Calu3 (cell line): ENCODE measurements around the gene PACS2. TPM values are rescaled to one million over a fixed set of nuclear protein-coding genes. Genes with fewer than 3 reads are reported as not detected.

Source experiments
- BruUV-seq: library from RNA; stranded (reverse); fragments of 400-500 nt; replicated peaks from 2 replicates; lab custom pipeline; 2021; lab: Mats Ljungman, UMichigan
- CTCF ChIA-PET: fragments of 300-600 bp; sonication (Branson Sonifier 250); formaldehyde crosslinking; loops from one replicate; lab custom pipeline; 2022; ENCODE audit warnings: antibody characterized with exemption; lab: Charles Lee
- DNase-seq: peaks from one replicate; pipeline ENCODE4 v3.0.0; 2022
- H3K27ac Mint-ChIP-seq: one replicate; pipeline ENCODE4 v1.8.0; 2022; ENCODE audit warnings: mixed read lengths; ENCODE audit not compliant: unreplicated experiment
- H3K27me3 Mint-ChIP-seq: one replicate; pipeline ENCODE4 v1.8.0; 2022; ENCODE audit warnings: mixed read lengths; ENCODE audit not compliant: unreplicated experiment
- H3K36me3 Mint-ChIP-seq: one replicate; pipeline ENCODE4 v1.8.0; 2022; ENCODE audit warnings: mild to moderate bottlenecking, moderate library complexity, mixed read lengths; ENCODE audit not compliant: insufficient read depth, unreplicated experiment
- H3K4me1 Mint-ChIP-seq: one replicate; pipeline ENCODE4 v1.8.0; 2022; ENCODE audit warnings: mild to moderate bottlenecking, low read depth, mixed read lengths; ENCODE audit not compliant: unreplicated experiment
- H3K4me3 Mint-ChIP-seq: one replicate; pipeline ENCODE4 v1.8.0; 2022; ENCODE audit warnings: mild to moderate bottlenecking, low read depth, moderate library complexity, mixed read lengths; ENCODE audit not compliant: unreplicated experiment
- H3K9me3 Mint-ChIP-seq: one replicate; pipeline ENCODE4 v1.8.0; 2022; ENCODE audit warnings: low read depth, mixed read lengths; ENCODE audit not compliant: unreplicated experiment
- intact Hi-C: fragments of 100-400 bp; cut with micrococcal nuclease; formaldehyde crosslinking; loops from one replicate; pipeline ENCODE4 v1.10.0; 2022; ENCODE audit not compliant: unreplicated experiment
- total RNA-seq: library from RNA; stranded (reverse); gene quantifications from 2 replicates; pipeline ENCODE4 v1.2.3, GENCODE V29; 2022
- TF ChIP-seq, protein P1 (sequence below): fragments of 200-600 bp; IDR thresholded peaks from one replicate; pipeline ENCODE4 v1.8.0; 2022; ENCODE audit warnings: antibody characterized with exemption; ENCODE audit not compliant: unreplicated experiment

PACS2 gene
- total RNA-seq, 1 experiment from 2014 or later, result 77.3 TPM

DNA sequence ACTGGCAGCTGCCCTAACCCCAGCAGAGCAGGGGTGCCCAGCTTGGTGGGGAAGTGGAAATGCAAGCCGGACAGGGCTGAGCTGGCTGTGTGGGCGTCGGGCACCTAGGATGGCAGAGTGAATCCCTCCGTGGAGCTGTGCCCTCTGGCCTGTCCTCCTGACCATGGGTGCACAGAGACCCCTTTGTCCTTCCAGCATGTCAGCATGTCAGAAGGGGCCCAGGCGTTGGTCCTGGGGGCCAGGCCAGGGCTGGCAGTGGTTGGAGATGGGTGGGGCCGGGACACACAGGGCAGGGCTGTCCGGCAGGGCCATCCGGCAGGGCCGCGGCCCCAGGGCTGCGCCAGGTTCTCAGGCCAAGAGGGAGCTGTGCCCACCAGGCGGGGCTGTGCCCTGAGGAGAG is 75.0 kb downstream of the PACS2 start:
- CTCF ChIA-PET, result interaction anchor here (0.5 kb wide), 1 partner anchor 82 kb away, joined by 3 read pairs; no protein-coding TSS in a partner anchor
- H3K27me3 Mint-ChIP-seq, result no peaks in the 10 kb centered on the region
- BruUV-seq, result no TSS peak
- H3K4me1 Mint-ChIP-seq, result no peaks in the 10 kb centered on the region
- no peak overlapping the region for H3K4me3 Mint-ChIP-seq
- H3K9me3 Mint-ChIP-seq, result no peaks in the 10 kb centered on the region
- H3K27ac Mint-ChIP-seq, result no peak overlapping the region
- intact Hi-C loops, result no loop called here
- H3K36me3 Mint-ChIP-seq, result peaks cover 7% of the 10 kb centered on the region
- TF ChIP-seq, protein P1, sequence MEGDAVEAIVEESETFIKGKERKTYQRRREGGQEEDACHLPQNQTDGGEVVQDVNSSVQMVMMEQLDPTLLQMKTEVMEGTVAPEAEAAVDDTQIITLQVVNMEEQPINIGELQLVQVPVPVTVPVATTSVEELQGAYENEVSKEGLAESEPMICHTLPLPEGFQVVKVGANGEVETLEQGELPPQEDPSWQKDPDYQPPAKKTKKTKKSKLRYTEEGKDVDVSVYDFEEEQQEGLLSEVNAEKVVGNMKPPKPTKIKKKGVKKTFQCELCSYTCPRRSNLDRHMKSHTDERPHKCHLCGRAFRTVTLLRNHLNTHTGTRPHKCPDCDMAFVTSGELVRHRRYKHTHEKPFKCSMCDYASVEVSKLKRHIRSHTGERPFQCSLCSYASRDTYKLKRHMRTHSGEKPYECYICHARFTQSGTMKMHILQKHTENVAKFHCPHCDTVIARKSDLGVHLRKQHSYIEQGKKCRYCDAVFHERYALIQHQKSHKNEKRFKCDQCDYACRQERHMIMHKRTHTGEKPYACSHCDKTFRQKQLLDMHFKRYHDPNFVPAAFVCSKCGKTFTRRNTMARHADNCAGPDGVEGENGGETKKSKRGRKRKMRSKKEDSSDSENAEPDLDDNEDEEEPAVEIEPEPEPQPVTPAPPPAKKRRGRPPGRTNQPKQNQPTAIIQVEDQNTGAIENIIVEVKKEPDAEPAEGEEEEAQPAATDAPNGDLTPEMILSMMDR, result no peak
- DNase-seq, result no peak

DNA sequence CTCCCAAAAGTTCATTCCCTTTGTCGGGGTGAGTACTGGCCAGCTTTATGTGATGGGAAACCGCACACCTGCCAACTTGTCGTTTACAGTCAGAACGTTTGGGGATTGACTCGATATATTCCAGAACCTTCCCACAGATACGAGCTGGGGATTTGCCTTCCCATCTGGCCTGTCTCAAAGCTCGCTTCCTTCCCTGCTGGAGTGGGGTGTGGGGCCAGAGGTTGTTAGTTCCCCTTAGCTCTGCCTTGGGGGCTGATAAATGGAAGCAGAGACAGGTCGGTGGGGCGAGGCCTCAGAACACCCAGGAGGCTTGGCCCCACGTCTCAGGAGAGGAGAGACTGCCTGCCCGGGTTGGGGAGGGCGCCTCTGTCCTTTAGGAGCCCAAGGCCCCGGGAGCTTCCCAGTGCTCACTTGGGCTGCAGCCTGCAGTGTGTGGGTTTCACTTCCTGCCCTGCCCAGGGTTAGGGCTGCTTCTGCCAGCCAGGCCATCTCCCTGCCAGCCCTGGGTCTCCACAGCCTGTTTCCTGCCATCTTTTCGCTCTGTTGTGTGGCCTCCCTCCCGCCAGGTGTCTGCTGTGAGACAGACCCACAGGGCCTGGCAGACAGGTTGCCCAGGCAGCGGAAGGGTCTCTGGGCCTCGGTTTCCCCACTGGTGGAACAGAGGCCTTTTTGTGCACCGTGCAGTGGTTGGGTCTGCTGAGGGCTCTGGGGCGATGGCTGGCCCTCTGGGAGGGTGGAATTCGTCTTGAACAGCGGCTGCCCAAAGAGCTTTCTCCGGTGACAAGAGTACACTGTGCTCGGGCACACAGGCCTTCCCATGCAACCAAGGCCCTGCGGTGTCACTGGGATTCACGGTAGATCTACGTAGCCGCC is 75.7 kb downstream of the PACS2 start:
- Mint-ChIP-seq H3K27ac (no peak overlapping the region), H3K27me3 (no peaks in the 10 kb centered on the region), H3K4me1 (no peaks in the 10 kb centered on the region), H3K4me3 (no peak overlapping the region), H3K9me3 (no peaks in the 10 kb centered on the region), H3K36me3 (peaks cover 12% of the 10 kb centered on the region)
- CTCF ChIA-PET, result interaction anchor here (0.5 kb wide), 1 partner anchor 82 kb away, joined by 3 read pairs; no protein-coding TSS in a partner anchor
- no peak for DNase-seq
- TF ChIP-seq, protein P1, result no peak
- intact Hi-C loops, result no loop called here
- BruUV-seq, result no TSS peak

- DNase-seq, result no peak
- H3K36me3 Mint-ChIP-seq, result peaks cover 12% of the 10 kb centered on the region
- H3K4me3 Mint-ChIP-seq, result no peak overlapping the region
- BruUV-seq, result no TSS peak
- CTCF ChIA-PET, result no interaction called here
- intact Hi-C loops, result no loop called here
- H3K4me1 Mint-ChIP-seq, result no peaks in the 10 kb centered on the region
- no peaks in the 10 kb centered on the region for H3K9me3 Mint-ChIP-seq
- no peaks in the 10 kb centered on the region for H3K27me3 Mint-ChIP-seq
- no peak overlapping the region for H3K27ac Mint-ChIP-seq
- TF ChIP-seq, protein P1, result no peak
Measured at GRCh38 chr14:105390849-105391500, 76.4 kb downstream of the PACS2 start.

DNA sequence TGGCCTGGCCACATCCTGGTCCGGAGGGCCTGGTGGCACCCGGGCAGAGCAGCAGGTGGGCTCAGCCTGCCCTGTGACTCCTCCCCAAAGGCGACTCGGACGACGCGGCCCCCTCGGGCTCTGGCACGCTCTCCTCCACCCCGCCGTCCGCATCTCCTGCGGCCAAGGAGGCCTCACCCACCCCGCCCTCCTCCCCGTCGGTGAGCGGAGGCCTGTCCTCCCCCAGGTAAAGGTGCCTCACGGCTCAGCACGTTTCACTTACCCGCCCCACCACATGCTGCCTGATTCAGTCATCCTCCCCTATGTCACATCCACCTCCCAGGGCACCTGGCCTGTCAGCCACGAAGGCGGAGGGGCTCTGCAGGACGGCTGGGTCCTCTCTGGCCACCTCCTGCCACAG is 77.0 kb downstream of the PACS2 start:
- no peak for DNase-seq

More for the DNA sequence above, 77.0 kb downstream of the PACS2 start:
- CTCF ChIA-PET, result no interaction called here
- Mint-ChIP-seq H3K4me3 (no peak overlapping the region), H3K4me1 (no peaks in the 10 kb centered on the region), H3K9me3 (no peaks in the 10 kb centered on the region), H3K27me3 (no peaks in the 10 kb centered on the region), H3K36me3 (peaks cover 12% of the 10 kb centered on the region), H3K27ac (no peak overlapping the region)
- intact Hi-C loops, result no loop called here
- BruUV-seq, result no TSS peak
- TF ChIP-seq, protein P1, result no peak
